Activated T-cell treated with anti-CD3 and anti-CD28 coated beads, Interleukin-2, amount 50 U/mL, for 72 hours (primary cell): Measurements from ENCODE around the gene NIT1. TPM values are rescaled to one million over a fixed set of nuclear protein-coding genes. Genes with fewer than 3 reads are reported as not detected.

Experiments used
- ATAC-seq, 2 donors: fragments of 150-1000 bp; cut with Tn5 transposase; replicated peaks in 1 of 2; 2 replicates each; pipeline ENCODE4 v1.10.0; 2021; ENCODE audit warnings: moderate library complexity in 2 of 2, mild to moderate bottlenecking in 1 of 2
- DNase-seq, 2 donors: peaks; one replicate each; pipeline ENCODE4 v3.0.0; 2021 to 2022; ENCODE audit warnings: mixed read lengths in 1 of 2
- H3K27ac Mint-ChIP-seq: one replicate; pipeline ENCODE4 v1.8.0; 2022; ENCODE audit warnings: mild to moderate bottlenecking, moderate library complexity, mixed read lengths
- H3K27me3 Mint-ChIP-seq: one replicate; pipeline ENCODE4 v1.8.0; 2022; ENCODE audit warnings: low read depth, mixed read lengths
- H3K36me3 Mint-ChIP-seq, 2 donors: one replicate each; pipeline ENCODE4 v1.8.0; 2022; ENCODE audit warnings: mixed read lengths in 2 of 2, mild to moderate bottlenecking in 1 of 2; ENCODE audit not compliant: insufficient read depth in 2 of 2
- H3K4me1 Mint-ChIP-seq: one replicate; pipeline ENCODE4 v1.8.0; 2022; ENCODE audit warnings: low read depth, mixed read lengths
- H3K4me3 Mint-ChIP-seq, 2 donors: one replicate each; pipeline ENCODE4 v1.8.0; 2022; ENCODE audit warnings: mild to moderate bottlenecking in 2 of 2, mixed read lengths in 2 of 2, moderate library complexity in 2 of 2
- H3K9me3 Mint-ChIP-seq, 2 donors: one replicate each; pipeline ENCODE4 v1.8.0; 2022; ENCODE audit warnings: mixed read lengths in 2 of 2
- total RNA-seq, 2 donors: library from RNA; stranded (reverse); gene quantifications; one replicate each; pipeline ENCODE4 v1.2.3, GENCODE V29; 2022

The NIT1 gene
- total RNA-seq, 2 donors from 2014 or later, result 82.0 to 87.2 TPM

DNA sequence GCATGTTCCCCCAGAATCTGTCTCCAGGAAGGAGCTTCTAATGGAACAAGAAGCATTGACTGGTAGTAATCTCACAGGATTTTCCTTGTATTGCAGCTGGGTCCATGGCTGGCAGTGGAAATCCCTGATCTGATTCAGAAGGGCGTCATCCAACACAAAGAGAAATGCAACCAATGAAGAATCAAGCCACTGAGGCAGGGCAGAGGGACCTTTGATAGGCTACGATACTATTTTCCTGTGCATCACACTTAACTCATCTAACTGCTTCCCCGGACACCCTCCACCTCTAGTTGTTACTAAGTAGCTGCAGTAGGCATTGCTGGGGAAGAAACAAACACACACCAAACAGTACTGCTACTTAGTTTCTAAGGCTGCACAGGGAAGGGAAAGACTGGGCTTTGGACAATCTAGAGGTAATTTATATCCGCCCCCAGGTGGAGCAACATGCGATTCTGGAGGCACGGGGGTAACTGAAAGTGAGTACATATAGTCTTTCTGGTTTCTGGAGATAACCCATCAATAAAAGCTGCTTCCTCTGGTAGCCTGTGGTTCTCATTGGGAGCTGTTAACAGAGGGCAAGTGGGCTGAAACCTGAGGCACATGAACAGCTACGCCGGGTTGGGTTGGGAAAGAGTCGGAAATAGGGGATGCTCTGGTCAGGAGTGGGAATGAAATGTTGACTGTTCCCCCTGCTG is 40.6 kb downstream of the NIT1 start:
- Mint-ChIP-seq H3K36me3 (peaks cover 6 to 11% of the 10 kb centered on the region in 2 donors), H3K4me1 (peaks cover 69% of the 10 kb centered on the region), H3K4me3 (peak overlapping the region; percentile 79 to 82), H3K9me3 (no peaks in the 10 kb centered on the region), H3K27ac (no peak overlapping the region), H3K27me3 (no peaks in the 10 kb centered on the region)
- ATAC-seq (no peak), DNase-seq (no peak)

DNA sequence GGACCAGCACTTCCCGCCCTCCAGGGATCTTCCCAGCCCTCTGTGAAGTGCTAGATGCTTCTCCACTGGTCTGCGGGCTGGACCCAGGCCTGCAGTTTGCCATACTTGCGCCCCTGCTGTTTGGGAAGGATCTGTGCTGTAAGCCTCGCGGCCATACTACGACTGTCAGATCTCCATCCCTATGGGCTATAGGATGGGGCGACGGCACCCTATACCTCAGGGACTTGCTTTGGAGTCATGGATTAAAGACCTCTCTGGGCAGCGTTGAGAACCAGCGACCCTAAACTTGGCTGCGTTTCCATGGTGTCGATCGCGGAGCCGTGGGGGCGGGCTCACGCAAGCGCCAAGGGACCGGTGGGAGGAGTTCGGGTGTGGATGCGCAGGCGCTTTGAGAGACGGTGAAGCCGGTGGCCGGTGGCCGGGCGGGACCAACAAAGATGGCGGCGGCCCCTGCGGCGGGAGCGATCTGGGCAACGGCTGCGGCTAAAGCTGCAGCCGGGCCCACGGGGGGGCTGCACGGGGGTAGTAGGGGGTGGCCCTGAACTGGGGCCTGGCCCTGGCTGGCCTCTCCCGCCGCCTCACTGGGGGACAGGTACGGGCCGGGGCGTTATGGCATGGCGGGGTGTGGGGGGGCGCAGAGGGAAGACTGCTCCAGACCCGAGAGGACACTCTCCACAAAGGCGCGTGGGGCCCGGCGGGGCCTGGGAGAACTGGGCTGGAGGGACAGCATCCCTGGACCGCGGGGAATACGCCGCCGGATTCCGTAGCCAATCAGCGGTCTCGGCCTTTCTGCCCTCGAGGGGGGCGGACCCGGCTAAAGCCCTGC is 41.4 kb downstream of the NIT1 start, which contains the start of gene USP21:
Gene USP21 (plus strand): TSS at position 414 of the 826 bp plus-strand sequence. CDS start 1,141 bp downstream, outside the sequence.
- ATAC-seq (peak; percentile 92 to 94), DNase-seq (peak; percentile 94)
- Mint-ChIP-seq H3K27me3 (no peaks in the 10 kb centered on the region), H3K27ac (peak within 1 kb of the TSS; percentile 77), H3K36me3 (peaks cover 2 to 13% of the 10 kb centered on the region in 2 donors), H3K4me3 (peak within 1 kb of the TSS; percentile 79 to 82), H3K4me1 (peaks cover 72% of the 10 kb centered on the region), H3K9me3 (no peaks in the 10 kb centered on the region)

DNA sequence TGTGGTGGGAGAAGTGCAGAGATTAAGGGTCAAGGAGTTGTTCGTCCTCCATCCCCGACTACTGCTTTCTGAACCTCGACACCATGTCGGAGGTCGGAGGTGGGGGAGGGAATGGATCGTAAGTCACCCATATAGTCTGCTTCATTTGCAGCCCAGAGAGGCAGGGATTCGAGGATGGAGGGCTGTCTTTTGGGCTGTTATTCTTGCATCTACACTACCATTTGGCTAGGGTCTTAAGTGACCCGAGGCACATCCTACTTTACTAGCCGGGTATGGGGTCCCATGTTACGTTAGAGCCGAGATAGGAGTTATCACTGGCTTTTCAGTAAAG is 42.0 kb downstream of the NIT1 start:
- Mint-ChIP-seq H3K27me3 (no peaks in the 10 kb centered on the region), H3K27ac (peak overlapping the region; percentile 72), H3K4me1 (peaks cover 68% of the 10 kb centered on the region), H3K36me3 (peaks cover 2 to 15% of the 10 kb centered on the region in 2 donors), H3K4me3 (peak overlapping the region; percentile 79 to 82), H3K9me3 (no peaks in the 10 kb centered on the region)
- DNase-seq (no peak), ATAC-seq (no peak)

DNA sequence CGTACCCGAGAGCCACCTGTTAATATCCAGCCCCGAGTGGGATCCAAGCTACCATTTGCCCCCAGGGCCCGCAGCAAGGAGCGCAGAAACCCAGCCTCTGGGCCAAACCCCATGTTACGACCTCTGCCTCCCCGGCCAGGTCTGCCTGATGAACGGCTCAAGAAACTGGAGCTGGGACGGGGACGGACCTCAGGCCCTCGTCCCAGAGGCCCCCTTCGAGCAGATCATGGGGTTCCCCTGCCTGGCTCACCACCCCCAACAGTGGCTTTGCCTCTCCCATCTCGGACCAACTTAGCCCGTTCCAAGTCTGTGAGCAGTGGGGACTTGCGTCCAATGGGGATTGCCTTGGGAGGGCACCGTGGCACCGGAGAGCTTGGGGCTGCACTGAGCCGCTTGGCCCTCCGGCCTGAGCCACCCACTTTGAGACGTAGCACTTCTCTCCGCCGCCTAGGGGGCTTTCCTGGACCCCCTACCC is 42.8 kb downstream of the NIT1 start:
- Mint-ChIP-seq H3K4me1 (peaks cover 67% of the 10 kb centered on the region), H3K27ac (no peak overlapping the region), H3K36me3 (peaks cover 0 to 16% of the 10 kb centered on the region in 2 donors), H3K4me3 (peak overlapping the region; percentile 79 to 82), H3K9me3 (no peaks in the 10 kb centered on the region), H3K27me3 (no peaks in the 10 kb centered on the region)
- ATAC-seq (no peak), DNase-seq (no peak)

DNA sequence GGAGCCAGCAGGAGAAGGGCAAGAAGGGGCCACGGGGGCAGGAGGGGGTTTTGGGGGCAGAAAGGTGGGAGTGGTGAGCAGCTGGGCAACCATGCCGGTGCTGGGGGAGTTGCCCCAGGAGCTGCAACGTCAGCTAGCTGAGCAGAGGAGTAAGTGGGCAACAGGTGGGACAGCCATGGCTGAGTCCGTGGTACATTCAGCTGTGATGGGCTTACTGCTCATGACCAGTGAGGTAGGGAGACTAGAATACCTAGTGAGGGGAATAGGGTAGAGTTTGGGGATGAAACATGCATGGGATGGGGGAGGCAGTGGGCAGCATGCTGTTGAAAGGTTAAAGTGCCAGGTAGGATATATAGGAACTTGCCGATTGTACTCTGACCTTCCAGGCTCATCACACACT is 43.7 kb downstream of the NIT1 start:
- Mint-ChIP-seq H3K4me1 (peaks cover 66% of the 10 kb centered on the region), H3K4me3 (peak overlapping the region in 1 of 2 donors; percentile 6), H3K36me3 (peaks cover 0 to 16% of the 10 kb centered on the region in 2 donors), H3K9me3 (no peaks in the 10 kb centered on the region), H3K27ac (no peak overlapping the region), H3K27me3 (no peaks in the 10 kb centered on the region)
- ATAC-seq (no peak), DNase-seq (no peak)

DNA sequence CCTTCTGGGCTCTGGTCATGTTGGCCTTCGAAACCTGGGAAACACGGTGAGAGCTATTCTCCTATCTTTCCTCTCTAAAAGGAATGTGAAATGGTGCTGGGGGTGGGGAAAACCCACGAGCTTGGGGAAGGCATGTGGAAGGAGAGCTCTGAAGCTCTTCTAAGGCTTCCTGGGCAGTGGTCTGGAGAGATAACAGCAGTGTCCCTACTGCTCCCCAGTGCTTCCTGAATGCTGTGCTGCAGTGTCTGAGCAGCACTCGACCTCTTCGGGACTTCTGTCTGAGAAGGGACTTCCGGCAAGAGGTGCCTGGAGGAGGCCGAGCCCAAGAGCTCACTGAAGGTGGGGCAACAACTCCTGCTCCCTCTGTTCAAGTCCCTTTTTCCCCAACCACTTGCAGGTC is 44.1 kb downstream of the NIT1 start:
- ATAC-seq, result no peak
- no peak for DNase-seq
- Mint-ChIP-seq H3K27ac (no peak overlapping the region), H3K4me3 (peak overlapping the region in 1 of 2 donors; percentile 6), H3K4me1 (peaks cover 70% of the 10 kb centered on the region), H3K9me3 (no peaks in the 10 kb centered on the region), H3K27me3 (no peaks in the 10 kb centered on the region), H3K36me3 (peaks cover 0 to 19% of the 10 kb centered on the region in 2 donors)

DNA sequence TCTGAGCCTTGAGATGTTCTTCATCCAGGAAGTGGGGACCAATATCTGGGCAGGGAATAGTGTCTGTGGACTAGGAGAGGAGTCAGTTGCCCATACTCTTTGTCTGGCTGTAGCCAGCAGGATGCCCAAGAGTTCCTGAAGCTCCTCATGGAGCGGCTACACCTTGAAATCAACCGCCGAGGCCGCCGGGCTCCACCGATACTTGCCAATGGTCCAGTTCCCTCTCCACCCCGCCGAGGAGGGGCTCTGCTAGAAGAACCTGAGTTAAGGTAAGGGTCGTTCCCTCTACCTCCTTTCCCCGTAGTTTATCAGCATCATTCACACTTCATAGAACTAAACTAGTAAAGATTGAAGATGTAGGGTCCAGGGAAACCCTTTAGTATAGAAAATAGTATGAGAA is 44.9 kb downstream of the NIT1 start:
- Mint-ChIP-seq H3K4me3 (no peak overlapping the region), H3K27me3 (no peaks in the 10 kb centered on the region), H3K36me3 (peaks cover 0 to 19% of the 10 kb centered on the region in 2 donors), H3K9me3 (no peaks in the 10 kb centered on the region), H3K27ac (peak overlapping the region; percentile 27), H3K4me1 (peaks cover 77% of the 10 kb centered on the region)
- DNase-seq (no peak), ATAC-seq (no peak)

DNA sequence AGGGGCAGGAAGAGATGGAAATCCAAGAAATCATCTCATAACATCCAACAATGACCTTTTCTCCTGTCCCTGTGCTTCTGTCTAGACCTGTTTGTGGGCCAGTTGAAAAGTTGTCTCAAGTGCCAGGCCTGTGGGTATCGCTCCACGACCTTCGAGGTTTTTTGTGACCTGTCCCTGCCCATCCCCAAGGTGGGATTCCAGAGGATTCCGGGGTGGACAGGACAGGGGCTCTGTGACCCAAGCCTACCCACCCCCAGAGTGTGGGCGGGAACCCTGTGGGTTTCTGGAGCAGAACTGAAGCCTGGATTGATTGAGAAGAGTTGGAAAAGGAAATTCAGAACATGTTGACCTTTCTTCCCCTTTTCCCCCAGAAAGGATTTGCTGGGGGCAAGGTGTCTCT is 45.9 kb downstream of the NIT1 start:
- ATAC-seq (no peak), DNase-seq (no peak)
- no peak overlapping the region for H3K4me3 Mint-ChIP-seq
- peaks cover 74% of the 10 kb centered on the region for H3K4me1 Mint-ChIP-seq
- no peaks in the 10 kb centered on the region for H3K9me3 Mint-ChIP-seq
- H3K27ac Mint-ChIP-seq, result no peak overlapping the region
- H3K27me3 Mint-ChIP-seq, result no peaks in the 10 kb centered on the region
- peaks cover 0 to 14% of the 10 kb centered on the region in 2 donors for H3K36me3 Mint-ChIP-seq

DNA sequence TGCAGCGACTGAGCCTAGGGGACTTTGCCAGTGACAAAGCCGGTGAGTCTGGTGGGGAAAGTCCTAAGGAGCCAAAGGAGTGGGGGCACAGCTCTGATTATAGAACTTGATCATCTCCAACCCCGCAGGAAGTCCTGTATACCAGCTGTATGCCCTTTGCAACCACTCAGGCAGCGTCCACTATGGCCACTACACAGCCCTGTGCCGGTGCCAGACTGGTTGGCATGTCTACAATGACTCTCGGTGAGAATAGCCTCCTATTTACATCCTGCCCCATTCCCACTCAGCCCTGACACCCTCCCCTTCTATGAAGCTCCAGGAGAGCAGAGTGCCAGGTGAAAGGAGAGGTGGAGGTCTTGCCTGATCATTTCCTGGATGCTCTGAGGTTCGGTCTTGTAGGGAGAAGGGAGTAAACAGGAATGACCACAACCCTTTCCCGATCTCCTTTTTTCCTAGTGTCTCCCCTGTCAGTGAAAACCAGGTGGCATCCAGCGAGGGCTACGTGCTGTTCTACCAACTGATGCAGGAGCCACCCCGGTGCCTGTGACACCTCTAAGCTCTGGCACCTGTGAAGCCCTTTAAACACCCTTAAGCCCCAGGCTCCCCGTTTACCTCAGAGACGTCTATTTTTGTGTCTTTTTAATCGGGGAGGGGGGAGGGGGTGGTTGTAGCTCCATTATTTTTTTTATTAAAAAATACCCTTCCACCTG is 47.2 kb downstream of the NIT1 start:
- Mint-ChIP-seq H3K4me3 (peak overlapping the region; percentile 49 to 92), H3K27me3 (no peaks in the 10 kb centered on the region), H3K4me1 (peaks cover 67% of the 10 kb centered on the region), H3K27ac (peak overlapping the region; percentile 35), H3K36me3 (peaks cover 0 to 13% of the 10 kb centered on the region in 2 donors), H3K9me3 (no peaks in the 10 kb centered on the region)
- no peak for DNase-seq
- no peak for ATAC-seq

DNA sequence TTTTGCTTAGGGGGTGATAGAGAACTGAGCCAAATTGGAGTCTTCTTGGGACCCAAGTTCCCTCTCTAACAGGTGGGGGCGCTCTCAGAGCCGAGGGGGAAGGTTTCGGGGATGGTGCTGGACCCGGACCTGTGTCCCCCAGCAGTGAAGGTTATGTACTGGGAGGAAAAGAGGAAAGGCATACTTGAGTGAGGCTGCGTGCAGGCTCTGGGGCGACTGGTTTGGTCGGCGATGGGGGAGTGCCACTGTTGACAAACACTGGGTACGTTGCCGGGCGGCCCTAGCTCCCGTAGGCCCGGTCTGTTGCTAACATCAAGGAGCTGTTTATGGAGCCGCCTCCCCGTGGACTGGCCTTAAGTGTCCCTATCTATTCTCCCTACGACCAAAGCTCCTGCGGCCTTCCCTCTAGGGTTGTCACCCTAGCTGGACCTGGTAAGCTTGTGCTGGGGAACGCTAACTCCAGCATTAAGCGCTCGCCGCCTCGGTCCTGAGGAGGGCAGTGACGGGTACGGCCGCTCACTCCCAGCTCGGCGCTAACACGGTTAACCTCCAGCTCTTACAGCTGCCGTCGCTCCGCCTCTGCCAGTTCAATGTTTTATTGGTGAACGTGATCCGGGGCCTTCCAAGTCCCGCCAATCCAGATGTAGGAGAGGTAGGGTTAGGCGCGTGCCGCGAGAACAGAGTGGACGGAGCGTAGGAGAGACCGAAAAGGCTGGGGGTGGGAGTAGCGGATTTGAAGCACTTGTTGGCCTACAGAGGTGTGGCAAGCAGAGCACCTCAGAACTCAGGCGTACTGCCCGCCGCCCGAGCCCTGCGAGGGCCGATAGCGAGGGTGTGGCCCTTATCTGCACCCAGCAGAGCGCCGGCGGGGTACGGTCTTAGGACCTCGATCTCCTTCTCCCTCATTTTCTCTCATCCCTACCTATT is 48.1 kb downstream of the NIT1 start, which contains the start of gene PPOX:
Gene PPOX (plus strand): TSS at position 685 of the 927 bp plus-strand sequence. CDS start 422 bp downstream, outside the sequence.
- Mint-ChIP-seq H3K27me3 (no peaks in the 10 kb centered on the region), H3K36me3 (peaks cover 0 to 13% of the 10 kb centered on the region in 2 donors), H3K9me3 (no peaks in the 10 kb centered on the region), H3K27ac (peak within 1 kb of the TSS; percentile 92), H3K4me1 (peaks cover 58% of the 10 kb centered on the region), H3K4me3 (peak within 1 kb of the TSS; percentile 92 to 96)
- peak; percentile 93 to 97 for DNase-seq
- ATAC-seq, result peak; percentile 95

DNA sequence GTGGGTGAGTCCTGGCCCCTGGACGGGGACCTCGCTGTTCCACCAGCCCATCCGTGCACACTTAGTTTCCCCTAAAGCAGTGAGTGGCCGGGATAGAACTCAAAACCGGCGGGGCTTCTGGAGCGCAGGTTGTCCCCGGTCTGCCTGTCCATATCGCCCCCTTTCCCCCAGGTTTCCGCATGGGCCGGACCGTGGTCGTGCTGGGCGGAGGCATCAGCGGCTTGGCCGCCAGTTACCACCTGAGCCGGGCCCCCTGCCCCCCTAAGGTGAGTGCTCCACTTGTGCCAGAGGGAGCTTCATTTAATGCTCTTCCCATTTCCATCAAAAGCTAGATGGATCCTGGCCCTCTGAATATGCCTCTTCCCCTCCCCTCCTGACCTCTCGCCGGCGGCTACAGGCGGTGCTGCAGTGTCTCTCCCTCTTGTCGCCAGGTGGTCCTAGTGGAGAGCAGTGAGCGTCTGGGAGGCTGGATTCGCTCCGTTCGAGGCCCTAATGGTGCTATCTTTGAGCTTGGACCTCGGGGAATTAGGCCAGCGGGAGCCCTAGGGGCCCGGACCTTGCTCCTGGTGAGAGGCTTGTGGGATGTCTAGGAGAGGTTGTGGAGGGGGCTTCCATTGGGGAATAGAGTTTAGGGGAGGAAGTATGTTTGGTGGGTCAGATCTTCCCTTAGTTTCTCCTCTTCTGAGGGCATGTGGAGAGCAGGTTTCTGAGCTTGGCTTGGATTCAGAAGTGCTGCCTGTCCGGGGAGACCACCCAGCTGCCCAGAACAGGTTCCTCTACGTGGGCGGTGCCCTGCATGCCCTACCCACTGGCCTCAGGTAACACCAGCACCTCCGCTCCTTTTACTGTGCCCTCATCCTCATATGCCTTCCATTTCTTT is 49.0 kb downstream of the NIT1 start:
- DNase-seq (no peak), ATAC-seq (peak in 1 of 2 donors; percentile 2)
- Mint-ChIP-seq H3K4me3 (peak overlapping the region; percentile 92 to 96), H3K36me3 (peaks cover 2 to 14% of the 10 kb centered on the region in 2 donors), H3K9me3 (no peaks in the 10 kb centered on the region), H3K27ac (peak overlapping the region; percentile 92), H3K27me3 (no peaks in the 10 kb centered on the region), H3K4me1 (peaks cover 50% of the 10 kb centered on the region)
